GM19395 (cell line): ENCODE data around the gene OR5H2.
A peak's percentile ranks its signal among the peaks of the same experiment; 100 is the strongest.
"Not testable (repeated sequence)": the region's sequence is repeated elsewhere in the genome, so short reads cannot be mapped to it uniquely, and the experiment has no call there.

Experiments used
- ATAC-seq: cut with Tn5 transposase; IDR thresholded peaks from one replicate; pipeline ENCODE4 v1.9.1; 2021; ENCODE audit warnings: mild to moderate bottlenecking, moderate library complexity; ENCODE audit not compliant: unreplicated experiment

OR5H2 gene

DNA sequence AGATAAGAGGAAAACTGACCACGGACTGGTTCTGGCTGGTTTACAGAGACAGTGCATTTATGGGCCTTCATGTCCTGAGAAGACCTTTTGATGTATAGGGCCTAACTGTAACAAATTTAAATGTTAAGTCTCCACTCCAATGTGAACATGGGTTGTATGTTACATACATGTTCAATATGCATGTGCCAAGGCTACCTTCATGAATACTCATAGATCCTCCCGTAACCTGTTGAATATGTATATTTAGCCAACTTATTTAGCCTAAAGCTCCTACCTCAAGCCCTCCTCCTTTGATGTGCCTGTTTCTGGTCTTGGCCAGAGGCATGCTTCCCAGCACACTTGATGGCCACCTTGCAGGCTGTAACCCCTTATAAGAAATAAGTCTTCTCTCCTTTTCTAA is at the start of gene OR5H2:
TSS of gene OR5H2 (plus strand) at position 301 of the 400 bp plus-strand sequence. CDS start 398 bp downstream, outside the sequence.
- ATAC-seq: no peak

DNA sequence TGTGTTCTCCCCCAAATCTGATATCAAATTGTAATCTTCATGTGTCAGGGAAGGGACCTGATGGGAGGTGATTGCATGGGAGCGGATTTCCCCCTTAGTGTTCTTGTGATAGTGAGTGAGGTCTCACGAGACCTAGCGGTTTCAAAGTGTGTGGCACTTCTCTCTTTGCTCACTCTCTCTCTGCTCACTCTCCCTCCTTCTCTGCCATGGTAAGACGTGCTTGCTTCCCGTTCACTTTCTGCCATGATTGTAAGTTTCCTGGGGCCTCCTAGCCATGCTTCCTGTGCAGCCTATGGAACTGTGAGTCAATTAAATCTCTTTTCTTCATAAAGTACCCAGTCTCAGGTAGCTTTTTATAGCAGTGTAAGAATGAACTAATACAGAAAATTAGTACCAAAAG is 48.8 kb upstream of the OR5H2 start:
- ATAC-seq: no peak

DNA sequence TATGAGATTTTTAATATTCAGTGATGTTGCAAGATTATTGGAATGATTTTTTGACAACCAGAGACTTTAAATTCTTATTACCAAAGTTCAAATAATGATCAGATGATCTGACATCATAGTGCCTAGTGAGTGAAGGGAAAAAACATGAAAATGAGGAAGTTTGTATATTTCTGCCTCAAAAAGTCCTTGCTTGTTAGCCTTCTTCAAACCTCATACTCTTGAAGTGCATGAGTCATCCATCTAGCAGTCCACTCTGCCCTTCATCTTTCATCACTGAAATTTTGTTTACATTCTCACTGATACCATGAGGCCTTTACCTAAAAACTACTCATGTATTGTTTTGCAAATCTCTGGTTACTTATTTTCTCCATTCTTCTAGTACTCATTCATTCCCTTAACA is 42.2 kb upstream of the OR5H2 start:
- no peak for ATAC-seq

DNA sequence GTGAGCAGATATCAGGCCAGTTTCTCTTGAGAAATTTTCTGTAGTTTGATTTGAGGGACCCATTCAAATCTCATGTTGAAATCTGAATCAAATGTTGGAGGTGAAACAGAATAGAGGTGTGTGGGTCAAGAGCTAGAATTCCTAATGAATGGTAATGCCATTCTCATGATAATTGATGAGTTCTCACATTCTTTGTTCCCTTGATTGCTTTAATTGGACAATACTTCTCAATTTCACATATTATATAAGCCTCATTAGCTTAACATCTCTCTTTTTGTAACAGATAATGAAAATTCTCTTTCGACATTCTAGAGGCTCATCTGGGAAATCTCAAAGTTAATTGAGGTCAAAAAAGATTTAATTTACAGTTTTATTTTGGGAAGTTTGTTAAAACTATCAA is 40.1 kb upstream of the OR5H2 start:
- ATAC-seq: no peak

DNA sequence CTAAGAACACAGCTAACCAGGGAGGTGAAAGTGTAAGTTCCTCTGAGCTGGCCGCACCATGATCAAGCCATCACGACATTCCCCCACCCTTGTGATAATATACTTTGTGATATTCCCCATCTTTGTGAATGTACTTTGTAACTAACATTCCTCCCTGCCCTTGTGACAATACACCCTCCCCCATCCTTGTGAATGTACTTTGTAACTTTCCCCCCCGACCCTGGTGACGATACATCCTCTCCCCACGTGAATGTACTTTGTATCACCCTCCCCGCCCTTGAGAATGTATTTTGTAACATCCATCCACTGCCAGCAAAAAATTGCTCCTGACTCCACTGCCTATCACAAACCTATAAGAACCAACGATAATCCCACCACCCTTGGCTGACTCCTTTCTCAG is 38.5 kb upstream of the OR5H2 start:
- ATAC-seq: no peak

DNA sequence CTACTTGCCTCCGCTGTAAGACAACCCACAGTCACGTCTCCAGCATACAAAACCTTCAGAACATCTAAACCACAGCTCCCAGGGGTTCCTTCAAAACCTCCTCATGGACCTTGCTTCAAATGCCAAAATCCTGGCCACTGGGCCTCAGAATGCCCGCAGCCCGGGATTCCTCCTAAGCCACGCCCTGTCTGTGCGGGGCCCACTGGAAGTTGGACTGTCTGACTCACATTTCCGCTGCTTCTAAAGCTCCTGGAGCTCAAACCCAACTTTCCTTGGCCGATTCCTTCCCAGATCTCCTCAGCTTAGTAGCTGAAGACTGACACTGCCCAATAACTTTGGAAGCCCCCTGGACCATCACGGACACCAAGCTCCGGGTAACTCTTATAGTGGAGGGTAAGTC is 36.2 kb upstream of the OR5H2 start:
- ATAC-seq: no peak

DNA sequence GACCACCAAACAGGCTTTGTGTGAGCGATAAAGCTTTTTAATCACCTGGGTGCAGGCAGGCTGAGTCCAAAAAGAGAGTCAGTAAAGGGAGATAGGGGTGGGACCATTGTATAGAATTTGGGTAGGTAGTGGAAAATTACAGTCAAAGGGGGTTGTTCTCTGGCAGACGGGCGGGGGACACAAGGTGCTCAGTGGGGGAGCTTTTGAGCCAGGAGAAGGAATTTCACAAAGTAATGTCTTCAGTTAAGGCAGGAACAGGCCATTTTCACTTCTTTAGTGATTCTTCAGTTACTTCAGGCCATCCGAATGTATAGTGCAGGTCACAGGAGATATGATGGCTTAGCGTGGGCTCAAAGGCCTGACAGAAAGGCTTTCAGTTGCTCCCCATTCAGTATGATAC is 26.3 kb upstream of the OR5H2 start:
- not testable (repeated sequence) for ATAC-seq

DNA sequence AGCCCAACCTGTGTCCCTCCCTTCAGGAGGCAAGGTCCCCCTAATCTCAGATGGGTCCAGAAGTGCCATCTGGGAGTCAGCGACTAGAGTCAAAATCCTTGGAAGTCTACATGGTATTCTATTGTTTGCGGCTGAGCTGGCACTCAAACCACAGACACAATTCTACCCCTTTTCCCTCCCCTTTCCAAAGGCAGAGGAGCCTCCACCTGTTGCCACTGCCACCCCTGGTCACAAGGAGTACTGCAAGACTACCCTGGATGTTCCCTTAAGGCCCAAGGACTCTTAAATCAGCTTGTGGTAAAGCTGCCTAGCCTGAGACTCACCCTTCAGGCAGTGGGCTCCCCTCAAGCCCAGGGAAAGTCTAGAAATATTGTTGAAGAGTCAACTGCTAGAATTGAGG is 22.6 kb upstream of the OR5H2 start:
- ATAC-seq: no peak

DNA sequence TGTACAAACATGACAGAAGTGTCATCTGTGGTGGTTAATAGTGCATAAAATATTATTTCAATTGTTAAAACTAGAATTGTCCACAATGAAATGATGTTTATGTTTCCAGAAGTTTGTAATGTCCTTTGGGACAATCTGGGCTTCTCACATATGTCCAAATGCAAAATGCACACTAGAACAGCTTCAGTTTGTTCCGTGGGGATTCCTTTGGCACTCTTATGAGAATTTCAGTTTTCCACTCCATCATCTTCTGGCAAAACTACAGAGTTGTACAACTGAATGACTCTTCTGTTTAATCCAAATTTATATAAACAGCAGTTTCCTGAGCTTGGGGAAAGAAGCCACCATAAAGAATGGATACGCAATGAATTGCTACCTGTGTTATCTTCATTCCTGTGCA is 20.3 kb upstream of the OR5H2 start:
- no peak for ATAC-seq

DNA sequence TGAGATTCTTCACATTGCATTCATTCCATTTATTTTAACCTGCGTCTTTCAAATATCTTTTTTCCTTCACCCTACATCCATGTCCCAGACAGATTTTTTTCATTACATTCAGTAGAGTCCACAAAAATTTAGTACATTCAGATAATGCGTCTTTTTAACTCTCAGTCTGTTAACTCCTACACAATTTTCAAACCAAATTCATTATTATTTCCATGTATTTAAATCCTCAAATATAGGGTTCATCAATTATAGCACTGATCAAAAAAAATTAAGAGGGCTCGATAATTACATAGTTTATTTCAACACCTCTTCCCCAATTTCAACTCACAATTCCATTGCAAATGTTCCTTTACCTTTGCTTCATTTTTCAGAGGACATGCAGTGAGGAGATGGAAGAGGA is 18.4 kb upstream of the OR5H2 start, which contains the start of gene OR5H6:
TSS of gene OR5H6 (plus strand) at position 301 of the 400 bp plus-strand sequence. CDS start at position 390, 89 bp downstream.
- no peak for ATAC-seq

DNA sequence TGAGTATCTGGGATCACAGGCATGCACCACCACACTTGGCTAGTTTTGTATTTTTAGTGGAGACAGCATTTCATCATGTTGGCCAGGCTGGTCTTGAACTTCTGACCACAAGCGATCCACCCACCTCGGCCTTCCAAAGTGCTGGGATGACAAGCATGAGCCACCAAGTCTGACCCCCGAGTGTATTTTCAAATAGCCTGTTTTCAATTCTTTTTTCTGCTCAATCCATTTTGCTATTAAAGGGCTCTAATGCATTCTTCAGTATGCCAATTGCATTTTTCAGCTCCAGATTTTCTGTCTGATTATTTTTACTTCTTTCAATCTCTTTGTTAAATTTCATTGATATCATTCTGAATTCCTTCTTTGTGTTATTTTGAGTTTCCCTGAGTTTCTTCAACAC is 12.5 kb upstream of the OR5H2 start:
- no peak for ATAC-seq

DNA sequence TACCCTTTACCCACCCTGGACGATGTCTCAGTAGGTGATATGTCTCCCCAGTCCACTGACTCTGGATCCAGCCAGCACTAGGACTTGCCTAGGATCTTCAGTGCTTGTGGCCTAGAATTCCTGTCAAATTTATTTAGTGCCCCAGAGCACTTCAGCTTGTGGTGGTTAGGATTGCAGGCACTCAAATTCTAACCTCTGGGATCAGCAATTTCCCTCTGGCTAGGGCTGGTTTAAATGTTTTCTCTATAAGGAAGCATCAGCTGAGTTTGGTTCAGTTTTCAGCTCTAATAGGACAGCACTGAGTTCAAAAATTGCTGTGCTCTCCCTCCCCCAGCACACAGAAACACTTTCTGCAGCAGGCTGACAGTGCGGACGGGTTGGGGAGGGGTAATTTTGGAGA is 10.2 kb upstream of the OR5H2 start:
- no peak for ATAC-seq

DNA sequence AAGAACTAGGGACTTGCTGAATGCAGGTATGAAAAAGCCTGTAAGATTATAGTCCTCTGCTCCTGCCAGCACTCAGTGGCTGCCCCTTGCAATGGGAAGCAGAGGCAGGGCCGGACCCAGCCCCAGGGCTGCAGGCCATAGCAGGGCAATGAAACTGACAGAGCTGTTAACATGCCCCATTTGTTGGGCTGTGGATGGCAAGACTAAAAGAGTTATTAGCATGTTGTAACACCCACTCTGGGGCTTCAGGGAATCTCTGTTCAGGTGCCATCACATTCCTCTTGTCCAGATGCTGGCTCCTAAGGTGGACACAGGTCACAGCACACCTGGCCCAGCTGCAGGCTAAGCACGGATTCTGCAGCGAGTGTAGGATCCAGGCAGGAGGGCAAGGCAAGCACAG is 7.4 kb upstream of the OR5H2 start:
- no peak for ATAC-seq

DNA sequence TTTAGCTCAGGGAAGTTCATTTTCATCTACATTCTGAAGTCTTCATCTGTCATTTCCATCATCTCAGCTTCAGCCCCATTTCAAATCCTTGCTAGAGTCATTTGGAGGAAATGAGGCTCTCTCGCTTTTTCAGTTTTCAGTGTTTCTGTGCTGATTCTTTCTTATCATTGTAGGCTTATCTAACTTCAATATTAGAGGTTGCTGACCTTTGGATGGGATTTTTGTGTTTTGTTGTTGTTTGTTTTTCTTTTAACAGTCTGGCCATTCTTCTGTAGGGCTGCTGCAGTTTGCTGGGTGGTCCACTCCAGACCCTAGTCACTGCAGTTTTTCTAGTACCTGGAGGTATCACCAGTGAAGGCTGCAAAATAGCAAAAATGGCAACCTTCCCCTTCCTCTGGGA is 8.6 kb downstream of the OR5H2 start:
- ATAC-seq: no peak

DNA sequence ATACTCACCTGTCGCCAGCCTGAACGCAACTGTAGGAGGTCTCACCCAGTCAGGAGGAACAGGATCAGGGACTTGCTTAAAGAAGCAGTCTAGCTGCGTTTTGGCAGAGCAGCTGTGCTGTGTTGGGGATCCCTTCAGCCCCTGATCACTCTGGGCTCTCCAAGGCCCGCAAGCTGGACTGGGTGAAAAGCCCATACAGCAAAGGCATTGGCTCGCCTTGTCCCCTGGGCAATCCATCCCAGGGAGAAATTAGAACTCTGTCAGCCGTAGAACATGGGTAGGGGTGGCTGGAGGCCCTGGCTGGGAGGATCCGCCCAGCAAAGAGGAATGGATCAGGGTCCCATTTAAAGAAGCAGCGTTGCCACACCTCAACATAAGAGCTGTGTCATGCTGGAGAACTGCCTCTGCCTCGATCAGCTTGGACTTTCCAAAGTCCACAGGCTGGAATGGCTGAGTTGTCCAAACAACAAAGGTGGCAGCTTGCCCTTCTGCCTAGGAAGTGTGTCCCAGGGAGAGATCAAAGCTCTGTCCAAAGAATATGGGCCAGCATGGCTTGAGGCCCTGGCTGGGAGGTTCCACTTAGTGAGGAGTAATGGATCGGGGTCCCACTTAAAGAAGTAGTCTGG is 9.1 kb downstream of the OR5H2 start:
- no peak for ATAC-seq

DNA sequence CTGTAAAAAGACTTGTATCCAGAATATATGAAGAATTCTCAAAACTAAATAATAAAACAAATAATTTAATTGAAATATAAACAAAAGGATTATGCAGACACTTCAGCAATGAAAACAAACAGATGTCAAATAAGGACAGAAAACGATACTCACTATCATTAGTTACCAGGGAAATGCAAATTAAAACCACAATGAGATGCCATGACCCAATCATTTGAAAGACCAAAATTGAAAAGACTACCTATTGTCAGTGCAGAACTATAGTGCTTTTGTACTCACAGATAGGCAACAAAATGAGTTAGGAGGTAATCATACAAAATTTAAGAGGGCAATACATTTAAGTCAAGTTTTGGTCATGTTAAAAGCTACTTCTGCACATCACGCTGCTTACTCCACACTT is 39.8 kb downstream of the OR5H2 start:
- ATAC-seq: peak; percentile 42

DNA sequence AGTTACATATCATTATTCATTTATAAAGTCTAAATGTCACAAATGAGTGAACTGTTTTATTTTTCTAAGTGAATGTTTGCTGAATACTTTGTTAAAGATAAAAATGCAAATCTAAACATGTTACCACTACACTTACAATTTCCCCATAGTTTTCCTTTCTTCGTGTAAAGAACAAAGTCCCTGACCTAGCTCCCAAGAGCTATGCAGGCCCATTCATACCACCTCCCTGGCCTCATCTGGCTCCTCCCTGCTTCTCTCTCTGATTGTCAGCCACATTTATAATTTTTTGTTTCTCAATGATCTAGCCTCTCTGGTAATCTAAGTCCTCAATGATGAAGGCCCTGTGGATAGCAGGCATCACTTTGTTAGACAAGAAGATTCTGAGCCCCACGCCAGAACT is 40.4 kb downstream of the OR5H2 start:
- ATAC-seq: no peak

DNA sequence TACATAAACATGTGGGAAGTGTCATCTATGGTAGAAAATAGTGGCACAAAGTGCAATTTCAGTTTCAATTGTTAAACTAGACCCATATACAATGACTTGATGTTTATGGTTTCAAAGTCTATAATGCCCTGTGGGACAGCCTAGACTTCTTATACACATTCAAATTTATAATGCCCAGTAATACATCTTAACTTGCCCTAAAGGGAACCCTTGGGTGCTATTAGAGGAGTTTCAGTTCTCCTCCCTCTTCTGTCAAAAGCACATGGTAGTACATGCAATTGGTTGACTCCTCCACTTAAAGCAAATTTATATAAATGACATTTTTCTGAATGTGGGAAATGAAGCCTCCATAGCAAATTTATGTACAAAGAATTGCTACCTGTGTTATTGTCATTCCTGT is 41.1 kb downstream of the OR5H2 start:
- no peak for ATAC-seq

DNA sequence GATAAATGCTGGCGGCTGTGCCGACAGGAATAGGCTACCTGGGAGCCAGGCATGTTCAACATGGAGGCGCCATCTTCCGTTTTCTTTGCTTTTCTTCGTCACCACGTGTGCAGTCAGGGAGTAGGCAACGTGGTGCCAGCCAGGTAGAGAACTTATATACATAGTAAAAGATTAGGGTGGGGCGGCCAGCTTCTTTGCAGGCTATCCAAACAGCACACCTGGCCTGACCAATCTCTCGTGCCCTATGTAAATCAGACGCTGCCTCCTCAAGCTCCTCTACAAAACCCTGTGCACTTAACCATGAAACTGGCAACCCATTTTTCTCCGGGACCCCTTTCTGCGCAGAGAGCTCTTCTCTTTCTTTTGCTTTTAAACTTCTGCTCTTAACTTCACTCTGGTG is 42.8 kb downstream of the OR5H2 start:
- no peak for ATAC-seq

DNA sequence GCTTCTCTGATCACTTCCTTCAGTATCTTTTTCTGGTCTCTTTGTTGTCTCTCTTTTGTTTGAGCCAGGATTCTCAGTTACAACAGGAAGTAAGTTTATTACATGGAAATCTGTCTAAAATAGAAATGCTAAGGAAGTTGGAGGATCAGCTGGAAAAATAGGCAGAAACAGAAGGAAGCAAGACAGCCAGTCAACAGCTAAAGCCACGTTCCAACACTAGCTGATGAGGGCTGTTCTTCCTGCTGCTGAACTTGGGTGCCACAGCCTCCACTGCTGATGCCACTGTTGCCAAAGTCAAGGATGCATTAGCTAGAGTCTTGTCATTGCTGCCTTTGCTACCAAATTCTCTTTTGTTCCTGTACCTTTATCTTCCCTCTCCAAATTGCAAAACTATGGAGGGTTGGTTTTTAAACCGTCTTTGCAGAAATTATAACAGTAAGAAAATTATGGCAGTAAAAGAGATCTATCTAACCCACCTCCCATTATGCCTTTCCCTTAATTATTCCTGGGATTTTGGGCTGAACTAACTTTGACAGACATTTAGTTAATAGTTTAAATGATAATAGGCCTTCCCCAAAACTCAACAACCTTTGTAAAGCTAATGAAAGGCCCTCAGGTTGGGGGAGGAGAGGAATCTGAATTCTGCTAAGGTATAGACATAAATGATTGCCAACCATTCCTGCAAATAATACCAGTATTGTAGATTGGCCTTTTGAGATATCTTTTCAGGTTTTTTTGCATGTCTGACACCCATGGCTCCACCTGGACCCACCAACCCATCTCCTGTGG is 44.0 kb downstream of the OR5H2 start:
- ATAC-seq: no peak

DNA sequence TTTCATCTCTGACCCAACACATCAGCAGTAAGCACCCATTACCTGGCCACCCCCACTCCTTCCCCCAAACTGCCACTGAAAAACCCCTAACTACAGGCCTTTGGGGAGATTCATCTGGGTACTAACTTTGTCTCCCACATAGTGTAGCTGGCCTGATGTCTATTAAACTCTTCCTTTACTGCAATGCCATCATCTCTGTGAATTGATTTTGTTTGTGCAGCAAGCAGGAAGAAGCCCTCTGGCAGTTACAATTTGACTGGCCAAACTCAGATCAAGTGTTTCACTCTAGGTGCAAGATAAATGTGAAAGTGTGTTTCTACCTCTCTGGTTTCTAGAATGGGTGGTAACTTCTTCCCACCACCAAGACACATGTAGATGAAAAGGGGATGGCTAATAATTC is 44.6 kb downstream of the OR5H2 start:
- peak; percentile 65 for ATAC-seq

DNA sequence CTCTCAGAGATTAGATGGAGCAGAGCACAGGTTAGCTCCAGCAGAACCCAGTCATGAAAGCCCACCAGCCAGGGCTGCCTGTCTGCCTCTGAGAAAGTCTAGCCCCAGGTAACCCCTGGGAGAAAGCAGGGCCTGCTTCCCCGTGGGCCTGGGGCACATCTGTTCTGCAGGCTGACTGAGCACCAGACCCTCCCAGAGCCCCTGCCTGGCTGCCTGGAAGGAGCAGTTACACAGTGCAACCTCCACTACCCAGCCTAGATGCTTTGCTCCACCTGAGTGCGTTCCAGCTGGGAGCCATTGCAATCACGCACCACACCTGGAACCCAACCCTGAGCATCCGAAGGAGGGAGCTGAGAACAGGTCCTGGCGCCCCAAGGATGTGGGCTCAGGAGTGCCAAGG is 46.6 kb downstream of the OR5H2 start:
- no peak for ATAC-seq
